8988T (cell line): ENCODE data around the gene HUNK.
"Not testable (repeated sequence)": the region's sequence is repeated elsewhere in the genome, so short reads cannot be mapped to it uniquely, and the experiment has no call there.

Experiments used
- DNase-seq: peaks from one replicate; pipeline ENCODE4 v3.0.0; 2011

HUNK gene

DNA sequence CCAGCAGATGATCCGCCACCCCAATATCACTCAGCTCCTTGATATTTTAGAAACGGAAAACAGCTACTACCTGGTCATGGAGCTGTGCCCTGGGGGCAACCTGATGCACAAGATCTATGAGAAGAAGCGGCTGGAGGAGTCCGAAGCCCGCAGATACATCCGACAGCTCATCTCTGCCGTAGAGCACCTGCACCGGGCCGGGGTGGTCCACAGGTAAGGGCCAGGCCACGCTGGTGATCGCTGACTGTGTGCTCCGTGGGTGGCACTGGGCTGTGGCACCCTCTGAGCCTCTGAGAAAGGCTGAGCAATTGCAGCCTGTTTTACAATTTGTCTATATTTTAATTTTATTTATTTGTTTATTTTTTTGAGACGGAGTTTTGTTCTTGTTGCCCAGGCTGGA is 51.7 kb downstream of the HUNK start:
- no peak for DNase-seq

- no peak for DNase-seq
Observed at GRCh38 chr21:31926498-31926897, 53.7 kb downstream of the HUNK start.

DNA sequence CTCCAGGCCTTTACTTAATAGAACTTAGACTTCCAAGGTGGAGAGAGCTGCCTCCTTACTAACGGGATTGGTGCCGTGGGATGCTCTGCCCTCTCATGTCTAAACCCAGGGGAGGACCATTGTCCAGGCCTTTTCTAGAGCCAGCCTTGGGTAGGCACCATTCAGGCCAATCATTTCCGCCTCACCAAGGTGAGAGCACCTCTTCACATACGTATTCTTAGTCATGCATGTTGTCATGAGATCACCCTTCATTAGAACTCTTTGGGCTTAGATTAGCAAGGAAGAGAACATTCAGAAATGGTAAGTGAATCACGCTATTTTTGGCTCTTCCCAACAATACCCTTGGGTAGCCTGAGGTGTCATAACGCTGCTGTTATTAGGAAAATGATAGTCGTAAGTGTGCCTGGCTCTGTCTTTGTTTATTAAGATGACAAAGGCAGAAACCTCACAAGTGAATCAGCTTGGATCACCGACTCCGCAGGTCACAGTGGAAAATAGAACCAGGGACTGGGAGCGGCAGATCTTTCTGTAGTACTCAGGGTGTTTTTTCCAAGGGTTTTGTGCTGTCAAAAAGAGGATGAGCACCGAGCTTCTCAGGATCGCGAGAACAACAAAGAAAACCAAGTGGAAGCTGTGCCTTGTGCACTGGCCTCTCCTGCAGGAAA is 55.0 kb downstream of the HUNK start:
- no peak for DNase-seq

DNA sequence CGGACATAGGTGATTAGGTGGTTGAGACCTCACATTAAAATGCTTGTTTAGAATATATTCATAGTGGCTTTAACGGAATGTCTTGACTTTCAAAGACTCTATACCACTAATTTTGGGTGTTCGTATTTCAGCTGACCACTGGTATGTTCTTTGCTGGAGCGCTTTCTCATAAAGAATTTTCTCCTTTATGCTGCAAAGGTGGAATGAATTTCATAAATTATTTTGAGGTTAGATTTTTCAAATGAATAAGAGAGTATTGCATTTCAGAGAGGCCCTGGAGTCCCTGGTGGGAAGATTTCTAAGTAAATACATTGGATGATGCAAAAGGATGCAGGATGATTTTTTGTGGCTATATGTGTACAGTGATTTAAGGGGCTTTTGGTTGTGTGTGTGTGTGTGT is 55.8 kb downstream of the HUNK start:
- no peak for DNase-seq

DNA sequence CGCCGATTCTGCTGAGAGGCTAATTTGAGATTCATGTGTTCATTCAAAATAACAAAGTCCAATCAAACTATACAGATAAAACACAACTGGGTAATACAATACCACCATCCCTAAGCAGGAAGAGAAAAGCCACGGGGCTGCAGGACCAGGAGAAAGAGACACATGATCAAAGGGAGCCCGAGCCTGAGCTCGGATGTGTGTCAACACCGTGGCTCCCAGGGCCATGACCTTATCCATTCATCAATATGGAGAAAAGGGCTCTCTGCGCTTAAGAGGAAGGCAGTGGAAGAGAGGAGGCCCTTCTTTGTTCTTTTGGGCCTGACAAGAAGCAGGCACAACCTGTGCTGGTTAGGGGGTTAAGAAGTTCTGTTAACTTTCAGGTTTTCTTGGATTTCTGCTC is 56.7 kb downstream of the HUNK start:
- DNase-seq, result no peak

DNA sequence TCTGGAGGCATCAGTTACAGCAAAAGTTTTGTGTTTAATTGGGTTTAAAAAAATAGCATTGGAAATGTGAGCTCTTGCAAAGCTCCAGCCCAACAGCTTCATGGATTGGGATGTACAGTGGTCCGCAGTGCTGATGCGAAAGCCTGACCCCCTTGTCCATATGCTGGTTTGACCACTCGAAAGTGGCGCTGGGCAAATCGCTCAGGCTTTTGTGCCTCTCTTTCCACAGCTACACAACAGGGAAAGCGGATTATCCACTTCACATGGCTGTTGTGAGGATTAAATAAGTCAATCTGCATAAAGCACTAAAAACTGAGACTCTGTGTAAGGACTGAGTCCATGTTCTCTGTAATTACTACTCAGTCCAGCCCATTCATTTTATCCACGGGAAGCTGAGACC is 57.2 kb downstream of the HUNK start:
- DNase-seq, result no peak

DNA sequence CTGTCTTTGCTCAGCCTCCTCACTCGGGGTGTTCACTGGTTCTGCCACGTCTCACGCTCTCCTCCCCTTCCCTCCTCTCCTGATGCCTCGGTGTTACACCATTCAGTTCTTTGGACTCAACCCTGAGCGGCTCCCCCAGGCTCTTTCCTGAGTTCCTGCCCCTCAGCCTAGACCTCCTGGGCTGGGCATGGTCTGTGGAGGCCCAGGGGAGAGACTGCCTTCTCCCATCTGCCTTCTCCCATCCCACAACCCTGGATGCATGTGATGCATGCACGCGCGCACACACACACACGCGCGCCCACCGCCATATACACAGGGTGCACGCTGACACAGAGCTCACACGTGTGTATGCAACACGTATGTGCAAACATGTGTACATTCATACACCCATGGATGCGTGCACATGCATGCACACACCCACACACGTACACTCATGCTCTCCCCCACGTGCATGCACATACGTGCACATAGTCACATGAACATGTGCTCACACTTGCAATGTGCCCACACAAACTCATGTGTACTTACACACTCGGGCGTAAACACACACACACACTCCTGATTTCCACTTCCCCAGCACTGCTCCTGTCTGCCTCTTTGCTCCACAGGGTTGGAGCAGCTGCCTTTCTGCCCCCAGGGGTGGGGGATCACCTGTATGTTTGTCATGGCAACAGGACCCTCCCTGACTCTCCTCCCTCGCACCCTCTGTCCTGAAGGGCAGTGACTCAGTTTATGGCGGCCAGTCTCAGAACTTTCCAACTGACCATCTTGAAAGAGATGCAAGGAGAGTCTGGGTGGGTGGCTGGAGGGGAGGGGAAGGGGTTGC is 59.0 kb downstream of the HUNK start:
- DNase-seq, result no peak

DNA sequence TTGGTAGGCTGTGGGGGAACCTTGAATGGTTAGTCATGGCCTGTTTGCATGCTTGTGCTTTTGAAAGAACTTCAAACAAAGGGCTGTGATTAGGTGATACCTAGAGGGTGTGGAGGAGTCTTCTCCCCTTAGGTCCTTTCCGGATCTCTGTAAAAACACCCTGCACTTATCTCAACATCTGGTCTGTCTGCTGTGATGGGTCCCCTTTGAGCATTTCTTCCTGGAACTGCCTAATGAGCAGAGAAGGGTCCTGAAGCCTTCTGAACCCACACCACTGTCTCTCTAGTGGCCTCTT is 59.6 kb downstream of the HUNK start:
- DNase-seq, result no peak

DNA sequence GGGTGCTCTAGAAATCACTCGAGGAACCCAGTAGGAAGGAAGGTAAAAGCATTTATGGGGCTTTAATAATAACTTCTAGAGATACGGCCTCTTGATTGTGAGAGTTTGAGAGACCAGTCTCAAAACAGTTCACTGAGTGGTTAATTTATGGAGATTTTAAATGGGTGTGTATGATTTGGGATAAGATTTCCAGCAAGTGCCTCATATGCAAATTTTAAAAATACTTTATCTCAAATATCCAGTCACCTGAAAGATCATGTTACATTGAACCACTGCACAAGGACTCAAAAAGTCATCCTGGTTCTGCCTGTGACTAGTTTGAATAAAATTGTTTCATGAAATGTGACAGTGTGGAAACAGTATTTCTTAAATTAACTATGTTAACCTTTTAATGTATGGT is 64.5 kb downstream of the HUNK start:
- DNase-seq, result no peak

- DNase-seq, result no peak
Observed at GRCh38 chr21:31938330-31939301, 65.8 kb downstream of the HUNK start.

DNA sequence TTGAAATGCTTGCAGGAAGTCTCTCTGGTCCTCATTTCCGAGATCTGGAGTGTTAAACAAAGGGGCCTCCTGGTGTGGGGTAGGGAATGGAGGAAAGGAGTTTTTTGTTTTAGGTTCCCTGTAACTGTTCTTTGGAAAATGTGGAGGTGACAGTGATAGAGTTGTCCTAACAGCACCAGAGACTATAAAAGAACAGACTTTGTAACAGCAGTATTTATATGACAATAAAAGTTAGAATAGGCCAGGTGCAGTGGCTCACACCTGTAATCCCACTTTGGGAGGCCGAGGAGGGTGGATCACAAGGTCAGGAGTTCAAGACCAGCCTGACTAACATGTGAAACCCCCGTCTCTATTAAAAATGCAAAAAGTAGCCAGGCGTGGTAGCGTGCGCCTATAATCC is 68.9 kb downstream of the HUNK start:
- no peak for DNase-seq

- no peak for DNase-seq
Observed at GRCh38 chr21:31943561-31943960, 70.7 kb downstream of the HUNK start.

- DNase-seq, result no peak
Observed at GRCh38 chr21:31945141-31945540, 72.3 kb downstream of the HUNK start.

DNA sequence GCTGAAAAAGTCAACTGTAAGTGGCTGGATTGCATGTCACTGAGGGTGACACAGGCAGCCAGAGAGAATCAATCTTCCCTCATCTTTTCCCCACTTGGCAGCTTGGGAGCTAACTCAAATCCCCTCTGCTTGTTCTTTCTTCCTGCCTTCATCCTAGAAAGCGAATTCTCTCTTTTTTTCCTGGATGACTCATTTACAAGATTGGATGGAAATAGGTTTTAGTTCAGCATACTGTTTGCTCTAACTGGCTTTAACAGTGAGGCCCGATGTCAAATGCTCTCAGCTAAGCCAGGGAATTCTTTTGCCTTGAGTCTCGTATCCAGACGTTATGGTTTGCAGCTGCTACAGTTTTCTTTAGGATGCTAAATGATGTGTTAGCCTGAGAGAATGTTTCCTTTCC is 72.7 kb downstream of the HUNK start:
- DNase-seq, result no peak

DNA sequence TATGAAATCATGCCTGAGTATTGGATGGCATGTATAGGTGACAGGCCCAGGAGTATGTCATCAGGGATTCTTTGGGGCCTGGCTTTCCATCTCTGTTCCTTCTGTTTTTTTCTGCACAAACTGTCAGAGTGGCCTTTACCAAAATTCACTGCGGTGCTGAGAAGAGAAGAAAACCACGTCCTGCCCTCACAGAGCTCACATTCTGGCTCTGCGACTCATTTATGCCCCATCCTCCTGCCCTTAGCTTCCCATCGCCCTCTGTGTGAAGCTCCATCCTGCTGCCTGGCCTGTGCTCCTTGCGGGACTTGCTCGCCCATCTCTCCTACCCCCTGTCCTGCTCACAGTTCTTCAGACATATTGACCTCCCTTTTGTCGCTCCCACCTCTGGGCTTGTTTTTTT is 73.4 kb downstream of the HUNK start:
- no peak for DNase-seq

- DNase-seq, result not testable (repeated sequence)
Observed at GRCh38 chr21:31946876-31947550, 74.2 kb downstream of the HUNK start.

- no peak for DNase-seq
Observed at GRCh38 chr21:31948676-31949075, 75.9 kb downstream of the HUNK start.

GRCh38 chr21:31952828-31953227 is 80.0 kb downstream of the HUNK start:
- no peak for DNase-seq

- no peak for DNase-seq
Observed at GRCh38 chr21:31957631-31958030, 84.8 kb downstream of the HUNK start.

DNA sequence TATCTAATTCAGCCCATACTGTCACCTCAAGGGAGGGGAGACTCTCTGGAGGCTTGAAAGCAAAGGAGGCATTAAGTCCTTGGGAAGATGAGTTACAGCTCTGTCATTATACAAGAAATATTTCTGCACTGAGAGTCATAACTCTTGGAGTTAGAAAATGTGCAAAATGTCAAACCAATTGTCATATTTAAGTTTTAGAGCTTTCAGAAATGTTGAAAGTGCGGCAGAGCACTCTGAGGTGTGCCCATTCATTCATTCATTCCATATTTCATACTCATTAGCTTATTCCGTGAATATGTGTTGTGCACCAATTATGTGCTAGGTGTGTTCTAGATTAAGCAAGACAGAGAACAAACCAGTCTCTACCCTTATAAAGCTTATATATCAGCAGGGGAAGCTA is 87.1 kb downstream of the HUNK start:
- no peak for DNase-seq

- no peak for DNase-seq
Observed at GRCh38 chr21:31961027-31961426, 88.2 kb downstream of the HUNK start.

DNA sequence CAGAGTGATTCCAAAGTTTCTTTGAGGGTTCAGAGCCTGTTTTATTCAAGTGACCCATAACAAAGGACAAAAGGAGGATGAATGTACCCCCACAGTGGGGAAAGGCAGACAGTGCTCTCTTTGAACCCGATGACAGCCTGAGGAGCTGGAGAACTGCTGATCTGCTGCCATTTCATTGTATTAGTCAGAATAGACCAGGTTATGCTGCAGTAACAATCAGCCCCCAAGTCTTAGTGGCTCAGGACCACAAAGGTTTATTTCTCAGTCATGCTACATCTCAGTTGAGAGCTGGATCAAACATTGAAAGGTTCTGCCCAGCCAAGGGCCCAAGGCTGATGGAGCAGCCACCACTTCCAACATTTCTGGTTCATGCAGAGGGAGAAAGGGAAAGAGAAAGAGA is 88.9 kb downstream of the HUNK start:
- DNase-seq, result no peak

DNA sequence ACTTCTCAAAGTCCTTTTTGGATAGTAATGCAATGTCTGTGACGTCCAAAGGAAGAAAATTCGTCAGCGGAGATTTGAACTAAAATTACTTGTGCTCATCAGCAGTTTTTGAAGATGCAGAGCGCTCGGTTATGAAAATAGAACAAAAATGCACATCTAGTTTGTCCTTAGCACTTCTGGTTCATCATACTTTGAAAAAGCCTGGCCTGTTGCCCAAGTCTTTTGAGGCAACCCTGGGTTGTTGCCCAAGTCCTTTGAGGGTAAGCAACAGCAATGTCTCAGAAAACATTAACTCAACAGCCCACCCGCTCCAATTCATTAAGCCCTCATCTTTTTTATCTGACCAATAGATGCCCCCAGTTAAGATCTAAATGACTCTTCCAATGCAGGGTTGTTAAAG is 91.9 kb downstream of the HUNK start:
- DNase-seq, result no peak
